ENCODE results near the gene DNAJC9.

Gene DNAJC9

GRCh38 chr10:73238990-73239566, 8.0 kb downstream of the DNAJC9 start:
- DNase-seq, result no peak

- no peak for DNase-seq
Measured at GRCh38 chr10:73234695-73235094, 12.4 kb downstream of the DNAJC9 start.

- DNase-seq, result no peak
Measured at GRCh38 chr10:73233883-73234282, 13.2 kb downstream of the DNAJC9 start.

- DNase-seq, result no peak
Measured at GRCh38 chr10:73232887-73233286, 14.2 kb downstream of the DNAJC9 start.

GRCh38 chr10:73229567-73229966, 17.5 kb downstream of the DNAJC9 start:
- DNase-seq, result peak; percentile 11

- no peak for DNase-seq
Measured at GRCh38 chr10:73228247-73228646, 18.8 kb downstream of the DNAJC9 start.

GRCh38 chr10:73226663-73227062, 20.4 kb downstream of the DNAJC9 start:
- DNase-seq, result no peak

GRCh38 chr10:73225518-73225917, 21.5 kb downstream of the DNAJC9 start:
- DNase-seq, result no peak

- no peak for DNase-seq
Measured at GRCh38 chr10:73220989-73221388, 26.1 kb downstream of the DNAJC9 start.

- DNase-seq, result no peak
Measured at GRCh38 chr10:73219384-73219783, 27.7 kb downstream of the DNAJC9 start.

- DNase-seq, result peak; percentile 8
Measured at GRCh38 chr10:73218431-73219191, 28.4 kb downstream of the DNAJC9 start.

- DNase-seq, result no peak
Measured at GRCh38 chr10:73217628-73218027, 29.4 kb downstream of the DNAJC9 start.

GRCh38 chr10:73215749-73216148, 31.3 kb downstream of the DNAJC9 start:
- no peak for DNase-seq

GRCh38 chr10:73211106-73211811, 35.8 kb downstream of the DNAJC9 start:
- no peak for DNase-seq

- DNase-seq, result no peak
Measured at GRCh38 chr10:73210395-73211105, 36.5 kb downstream of the DNAJC9 start.

- no peak for DNase-seq
Measured at GRCh38 chr10:73209705-73210104, 37.4 kb downstream of the DNAJC9 start.

- DNase-seq, result no peak
Measured at GRCh38 chr10:73207883-73208282, 39.2 kb downstream of the DNAJC9 start.

GRCh38 chr10:73206385-73206784, 40.7 kb downstream of the DNAJC9 start:
- DNase-seq, result no peak

- DNase-seq, result no peak
Measured at GRCh38 chr10:73205890-73206289, 41.2 kb downstream of the DNAJC9 start.

- no peak for DNase-seq
Measured at GRCh38 chr10:73205081-73205480, 42.0 kb downstream of the DNAJC9 start.

All from KG1 (cell line).